A549 (cell line): ENCODE data around the gene DDX27. TPM values are rescaled to one million over a fixed set of nuclear protein-coding genes. Genes with fewer than 3 reads are reported as not detected.

Source experiments
- ATAC-seq, 2 experiments: fragments of 200-7000 bp in 1 of 2; fragments of >200 bp in 1 of 2; cut with Nextera tagmentation in 1 of 2; cut with Tn5 transposase in 1 of 2; 3 replicates each; pipeline versions ENCODE4 v1.8.0 to v1.9.1; 2018 to 2020; ENCODE audit warnings: mild to moderate bottlenecking in 1 of 2, moderate library complexity in 1 of 2
- CTCF ChIA-PET: fragments of 300-600 bp; sonication (Branson Sonifier 250); formaldehyde crosslinking; extraction: SDS; loops from one replicate; lab custom pipeline; 2021; ENCODE audit warnings: antibody characterized with exemption, inconsistent platforms; lab: Yijun Ruan, JAX
- POLR2A ChIA-PET: fragments of 350-600 bp; formaldehyde crosslinking; extraction: SDS; loops from one replicate; lab custom pipeline; 2021; ENCODE audit warnings: antibody characterized with exemption, inconsistent platforms; lab: Yijun Ruan, JAX
- DNase-seq, 2 experiments: peaks; one replicate each; pipeline versions ENCODE4 v3.0.0 to v3.0.0-alpha.2; 2011 to 2016; ENCODE audit warnings: low read depth in 1 of 2, low spot score in 1 of 2
- FAIRE-seq: peaks from 2 replicates; lab custom pipeline; 2011; peaks lifted over from hg19 to GRCh38; lab: Jason Lieb, UNC
- H3K27ac ChIP-seq, 2 experiments: fragments of >200 bp; sonication (Bioruptor Twin); formaldehyde crosslinking; 3 replicates each; pipeline ENCODE4 v1.5.1; 2016 to 2017
- H3K4me1 ChIP-seq: fragments of >200 bp; sonication (Bioruptor Twin); formaldehyde crosslinking; 3 replicates; pipeline ENCODE4 v1.6.1; 2016
- H3K4me2 ChIP-seq: fragments of >200 bp; sonication (Bioruptor Twin); formaldehyde crosslinking; 3 replicates; pipeline ENCODE4 v1.6.1; 2016
- H3K4me3 ChIP-seq: fragments of >200 bp; sonication (Bioruptor Twin); formaldehyde crosslinking; 3 replicates; pipeline ENCODE4 v1.5.1; 2016
- H3K9me3 ChIP-seq: fragments of >200 bp; sonication (Bioruptor Twin); formaldehyde crosslinking; 3 replicates; pipeline ENCODE4 v1.6.1; 2016
- CBX8 ChIP-seq: fragments of 200-600 bp; sonication (generic); IDR thresholded peaks from 2 replicates; pipeline ENCODE4 v1.6.1; 2016
- CHD2 ChIP-seq: fragments of 150-350 bp; IDR thresholded peaks from 2 replicates; pipeline ENCODE4 v1.6.1; 2014; ENCODE audit warnings: low read length; ENCODE audit not compliant: partially characterized antibody
- GATA3 ChIP-seq: IDR thresholded peaks from 2 replicates; pipeline ENCODE4 v1.6.1; 2012; ENCODE audit warnings: borderline replicate concordance
- HOXA7 ChIP-seq: fragments of 250-450 bp; sonication (Bioruptor Pico); IDR thresholded peaks from 2 replicates; pipeline ENCODE4 v1.5.0; 2020; ENCODE audit warnings: mild to moderate bottlenecking, moderate library complexity
- HOXB5 ChIP-seq: fragments of 250-450 bp; sonication (Bioruptor Pico); IDR thresholded peaks from 2 replicates; pipeline ENCODE4 v1.5.0; 2020; ENCODE audit warnings: mild to moderate bottlenecking, moderate library complexity
- JUN ChIP-seq, 2 experiments: fragments of >200 bp; sonication (Bioruptor Twin); formaldehyde crosslinking; IDR thresholded peaks; 2 replicates in 1 of 2; 3 replicates in 1 of 2; pipeline ENCODE4 v1.6.1; 2016 to 2017
- MAFK ChIP-seq: fragments of 450-650 bp; IDR thresholded peaks from 2 replicates; pipeline ENCODE4 v1.6.1; 2014; ENCODE audit not compliant: partially characterized antibody
- MAZ ChIP-seq: fragments of 150-350 bp; IDR thresholded peaks from 2 replicates; pipeline ENCODE4 v1.6.1; 2014; ENCODE audit warnings: antibody characterized with exemption, low read depth, low read length, borderline replicate concordance
- MYC ChIP-seq: IDR thresholded peaks from 2 replicates; pipeline ENCODE4 v1.6.1; 2012; ENCODE audit warnings: mild to moderate bottlenecking, inconsistent platforms, low read length, improper control_type of control experiment, borderline replicate concordance
- NFE2L2 ChIP-seq: fragments of 150-350 bp; conservative IDR thresholded peaks from 2 replicates; pipeline ENCODE4 v1.6.1; 2014; ENCODE audit warnings: low read length
- POLR2AphosphoS2 ChIP-seq: conservative IDR thresholded peaks from 2 replicates; pipeline ENCODE4 v1.6.1; 2012; ENCODE audit warnings: low read length, improper control_type of control experiment, inconsistent platforms
- RAD21 ChIP-seq, 2 experiments: fragments of >200 bp in 1 of 2; sonication (Bioruptor Twin) in 1 of 2; formaldehyde crosslinking in 1 of 2; IDR thresholded peaks in 1 of 2; conservative IDR thresholded peaks in 1 of 2; 2 replicates in 1 of 2; 3 replicates in 1 of 2; pipeline ENCODE4 v1.6.1; 2012 to 2018; ENCODE audit warnings: inconsistent platforms in 1 of 2
- RARB ChIP-seq: fragments of 250-450 bp; sonication (Bioruptor Pico); IDR thresholded peaks from 2 replicates; pipeline ENCODE4 v1.8.0; 2021; ENCODE audit warnings: mild to moderate bottlenecking, moderate library complexity
- REST ChIP-seq: fragments of 200-600 bp; sonication (generic); IDR thresholded peaks from 2 replicates; pipeline ENCODE4 v1.6.1; 2016; ENCODE audit warnings: antibody characterized with exemption, mild to moderate bottlenecking, moderate library complexity
- RFX5 ChIP-seq: fragments of 450-650 bp; IDR thresholded peaks from 2 replicates; pipeline ENCODE4 v1.7.1; 2014; ENCODE audit warnings: antibody characterized with exemption, mild to moderate bottlenecking, moderate library complexity
- RNF2 ChIP-seq: fragments of 200-600 bp; sonication (generic); IDR thresholded peaks from 2 replicates; pipeline ENCODE4 v1.6.1; 2016; ENCODE audit warnings: low read depth, mild to moderate bottlenecking, antibody characterized with exemption, moderate library complexity, borderline replicate concordance
- ZC3H11A ChIP-seq: fragments of 450-650 bp; IDR thresholded peaks from 2 replicates; pipeline ENCODE4 v1.6.1; 2014; ENCODE audit warnings: antibody characterized with exemption, mild to moderate bottlenecking
- ZFP36 ChIP-seq: fragments of 450-650 bp; IDR thresholded peaks from 2 replicates; pipeline ENCODE4 v1.6.1; 2014; ENCODE audit warnings: borderline replicate concordance; ENCODE audit not compliant: partially characterized antibody
- WGBS: methylation state at CpG from one replicate; pipeline ENCODE4 v1.1.6; 2017; ENCODE audit errors: missing lambda C conversion rate; 5-methylcytosine and 5-hydroxymethylcytosine counted together
- polyA plus RNA-seq, 4 experiments: library from polyadenylated mRNA; depleted of rRNA in 3 of 4; stranded (reverse); fragments of >200 nt; fragmentation: RNase III in 1 of 4; extraction: RNeasy Plus Mini Kit Qiagen cat#74134 plus additional on column Dnase treatment in 1 of 4; gene quantifications; 2 replicates in 3 of 4; 3 replicates in 1 of 4; pipeline ENCODE4 v1.2.3, GENCODE V29; 2011 to 2017
- TF ChIP-seq, protein P1 (sequence below): fragments of >200 bp; sonication (Bioruptor Twin); formaldehyde crosslinking; IDR thresholded peaks from 3 replicates; pipeline ENCODE4 v1.5.1; 2016
- TF ChIP-seq, protein P2 (sequence below): IDR thresholded peaks from 2 replicates; pipeline ENCODE4 v1.6.1; 2012; ENCODE audit warnings: low read depth, borderline replicate concordance

DDX27 gene
- polyA plus RNA-seq, 2 of the 4 experiments (the other 2 are of a cell fraction) = 69.3 TPM

DNA sequence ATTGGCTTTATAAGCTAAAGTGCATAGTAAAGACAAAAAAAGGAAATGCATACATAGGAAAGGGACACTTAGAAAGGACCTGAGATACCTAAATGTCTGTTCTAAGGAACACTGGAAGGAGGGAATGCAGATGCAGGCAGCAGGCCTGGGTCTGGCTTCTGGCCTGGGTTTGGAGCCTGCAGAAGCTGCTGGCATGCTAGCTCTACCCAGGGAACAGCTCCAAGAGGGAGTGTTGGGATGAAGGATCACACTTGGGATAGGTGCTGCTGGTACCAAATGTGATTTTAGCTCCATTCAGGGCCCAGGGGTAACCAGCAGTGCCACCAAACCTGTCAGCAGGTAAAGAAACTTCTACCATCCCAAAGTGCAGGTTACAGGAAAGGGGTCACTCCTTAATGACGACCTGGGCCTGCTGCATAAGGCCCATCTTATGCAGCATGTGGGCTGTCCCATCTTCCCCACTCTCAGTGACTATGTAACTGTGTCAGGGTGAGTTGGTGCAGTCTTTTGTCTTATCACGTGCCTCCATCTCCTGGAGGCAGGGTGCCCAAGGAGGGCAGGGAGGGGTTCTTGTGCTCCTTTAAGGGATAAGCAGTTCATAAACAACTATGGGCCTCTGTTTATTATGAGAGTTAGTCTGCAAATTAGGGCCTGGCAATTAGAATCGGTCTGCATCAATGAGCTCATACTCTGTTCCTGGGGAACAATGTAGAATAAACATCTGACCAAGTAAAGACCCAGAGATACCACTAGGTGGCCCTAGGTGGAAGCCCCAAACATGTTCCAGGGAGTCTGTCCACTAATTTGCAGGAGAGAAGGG is 26.9 kb downstream of the DDX27 start:
- CTCF ChIA-PET = interaction anchor here (0.9 to 5.4 kb wide), 23 partner anchors 8 to 364 kb away, joined by 3 to 30 read pairs (median 6); no protein-coding TSS in a partner anchor
- ATAC-seq (peak; percentile 80 to 88), FAIRE-seq (no peak), DNase-seq (peak; percentile 53 to 73)
- Histone ChIP-seq H3K27ac (no peak overlapping the region), H3K4me1 (no peaks in the 10 kb centered on the region), H3K9me3 (no peaks in the 10 kb centered on the region), H3K4me2 (no peak overlapping the region), H3K4me3 (no peak overlapping the region)
- WGBS = 41% methylated on average over 3 of the region's 3 CpGs
- no peak for TF ChIP-seq REST
- TF ChIP-seq RFX5 = no peak
- no peak for TF ChIP-seq CBX8
- TF ChIP-seq RAD21 (conservative IDR thresholded peaks at IDR 0.05 in 1 of 2, IDR thresholded peaks at IDR 0.05 in 1 of 2) = peak; percentile 27 to 47; a peak in 3 of 5 replicates
- TF ChIP-seq CHD2 = no peak
- no peak for TF ChIP-seq RARB
- no peak for TF ChIP-seq MAFK
- 0 out of 5 replicates have a peak, but pooled peaks of 1 of the 2 experiments have one; percentile 33 for TF ChIP-seq JUN (IDR thresholded peaks at IDR 0.05)
- no peak for TF ChIP-seq RNF2
- TF ChIP-seq POLR2AphosphoS2 = peak; percentile 71; the same call in 1 of the 2 replicates
- TF ChIP-seq, protein P1, sequence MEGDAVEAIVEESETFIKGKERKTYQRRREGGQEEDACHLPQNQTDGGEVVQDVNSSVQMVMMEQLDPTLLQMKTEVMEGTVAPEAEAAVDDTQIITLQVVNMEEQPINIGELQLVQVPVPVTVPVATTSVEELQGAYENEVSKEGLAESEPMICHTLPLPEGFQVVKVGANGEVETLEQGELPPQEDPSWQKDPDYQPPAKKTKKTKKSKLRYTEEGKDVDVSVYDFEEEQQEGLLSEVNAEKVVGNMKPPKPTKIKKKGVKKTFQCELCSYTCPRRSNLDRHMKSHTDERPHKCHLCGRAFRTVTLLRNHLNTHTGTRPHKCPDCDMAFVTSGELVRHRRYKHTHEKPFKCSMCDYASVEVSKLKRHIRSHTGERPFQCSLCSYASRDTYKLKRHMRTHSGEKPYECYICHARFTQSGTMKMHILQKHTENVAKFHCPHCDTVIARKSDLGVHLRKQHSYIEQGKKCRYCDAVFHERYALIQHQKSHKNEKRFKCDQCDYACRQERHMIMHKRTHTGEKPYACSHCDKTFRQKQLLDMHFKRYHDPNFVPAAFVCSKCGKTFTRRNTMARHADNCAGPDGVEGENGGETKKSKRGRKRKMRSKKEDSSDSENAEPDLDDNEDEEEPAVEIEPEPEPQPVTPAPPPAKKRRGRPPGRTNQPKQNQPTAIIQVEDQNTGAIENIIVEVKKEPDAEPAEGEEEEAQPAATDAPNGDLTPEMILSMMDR = peak; percentile 59
- TF ChIP-seq ZC3H11A = no peak
- POLR2A ChIA-PET = interaction anchor here (1.0 to 2.3 kb wide), 3 partner anchors 9 to 57 kb away, joined by 3 to 6 read pairs (median 3); no protein-coding TSS in a partner anchor

GRCh38 chr20:49247169-49247723 is 28.0 kb downstream of the DDX27 start:
- CTCF ChIA-PET = interaction anchor here (0.9 to 5.4 kb wide), 14 partner anchors 10 to 362 kb away, joined by 3 to 30 read pairs (median 7); no protein-coding TSS in a partner anchor
- POLR2A ChIA-PET = interaction anchor here (0.7 to 2.3 kb wide), 2 partner anchors 10 to 74 kb away, joined by 3 to 6 read pairs; no protein-coding TSS in a partner anchor
- no peak for ATAC-seq

More at GRCh38 chr20:49247169-49247723, 28.0 kb downstream of the DDX27 start:
- Histone ChIP-seq H3K9me3 (no peaks in the 10 kb centered on the region), H3K4me1 (no peaks in the 10 kb centered on the region), H3K4me3 (no peak overlapping the region), H3K4me2 (no peak overlapping the region), H3K27ac (no peak overlapping the region)
- WGBS = 92% methylated on average over 8 of the region's 8 CpGs
- no peak for FAIRE-seq
- no peak for DNase-seq
- no peak for TF ChIP-seq GATA3
- TF ChIP-seq NFE2L2 = no peak
- no peak for TF ChIP-seq CHD2
- no peak for TF ChIP-seq ZFP36
- TF ChIP-seq RAD21 (conservative IDR thresholded peaks at IDR 0.05 in 1 of 2, IDR thresholded peaks at IDR 0.05 in 1 of 2) = no peak
- TF ChIP-seq, protein P2, sequence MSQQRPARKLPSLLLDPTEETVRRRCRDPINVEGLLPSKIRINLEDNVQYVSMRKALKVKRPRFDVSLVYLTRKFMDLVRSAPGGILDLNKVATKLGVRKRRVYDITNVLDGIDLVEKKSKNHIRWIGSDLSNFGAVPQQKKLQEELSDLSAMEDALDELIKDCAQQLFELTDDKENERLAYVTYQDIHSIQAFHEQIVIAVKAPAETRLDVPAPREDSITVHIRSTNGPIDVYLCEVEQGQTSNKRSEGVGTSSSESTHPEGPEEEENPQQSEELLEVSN = no peak
- TF ChIP-seq HOXB5 (CRISPR knock-in tag) = no peak
- no peak for TF ChIP-seq MAZ
- TF ChIP-seq HOXA7 = no peak
- no peak for TF ChIP-seq JUN (IDR thresholded peaks at IDR 0.05)
- TF ChIP-seq MYC = no peak
